Activated naive CD4-positive, alpha-beta T cell treated with Interleukin-2 at 50 U/mL for 16 hours (primary cell): ENCODE measurements around the gene ARID3B.
"Not testable (repeated sequence)": the region's sequence is repeated elsewhere in the genome, so short reads cannot be mapped to it uniquely, and the experiment has no call there.

Source experiments
- DNase-seq: peaks from one replicate; pipeline ENCODE4 v3.0.0-alpha.2; 2020

Gene ARID3B, protein sequence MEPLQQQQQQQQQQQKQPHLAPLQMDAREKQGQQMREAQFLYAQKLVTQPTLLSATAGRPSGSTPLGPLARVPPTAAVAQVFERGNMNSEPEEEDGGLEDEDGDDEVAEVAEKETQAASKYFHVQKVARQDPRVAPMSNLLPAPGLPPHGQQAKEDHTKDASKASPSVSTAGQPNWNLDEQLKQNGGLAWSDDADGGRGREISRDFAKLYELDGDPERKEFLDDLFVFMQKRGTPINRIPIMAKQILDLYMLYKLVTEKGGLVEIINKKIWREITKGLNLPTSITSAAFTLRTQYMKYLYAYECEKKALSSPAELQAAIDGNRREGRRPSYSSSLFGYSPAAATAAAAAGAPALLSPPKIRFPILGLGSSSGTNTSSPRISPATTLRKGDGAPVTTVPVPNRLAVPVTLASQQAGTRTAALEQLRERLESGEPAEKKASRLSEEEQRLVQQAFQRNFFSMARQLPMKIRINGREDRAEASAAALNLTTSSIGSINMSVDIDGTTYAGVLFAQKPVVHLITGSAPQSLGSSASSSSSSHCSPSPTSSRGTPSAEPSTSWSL

DNA sequence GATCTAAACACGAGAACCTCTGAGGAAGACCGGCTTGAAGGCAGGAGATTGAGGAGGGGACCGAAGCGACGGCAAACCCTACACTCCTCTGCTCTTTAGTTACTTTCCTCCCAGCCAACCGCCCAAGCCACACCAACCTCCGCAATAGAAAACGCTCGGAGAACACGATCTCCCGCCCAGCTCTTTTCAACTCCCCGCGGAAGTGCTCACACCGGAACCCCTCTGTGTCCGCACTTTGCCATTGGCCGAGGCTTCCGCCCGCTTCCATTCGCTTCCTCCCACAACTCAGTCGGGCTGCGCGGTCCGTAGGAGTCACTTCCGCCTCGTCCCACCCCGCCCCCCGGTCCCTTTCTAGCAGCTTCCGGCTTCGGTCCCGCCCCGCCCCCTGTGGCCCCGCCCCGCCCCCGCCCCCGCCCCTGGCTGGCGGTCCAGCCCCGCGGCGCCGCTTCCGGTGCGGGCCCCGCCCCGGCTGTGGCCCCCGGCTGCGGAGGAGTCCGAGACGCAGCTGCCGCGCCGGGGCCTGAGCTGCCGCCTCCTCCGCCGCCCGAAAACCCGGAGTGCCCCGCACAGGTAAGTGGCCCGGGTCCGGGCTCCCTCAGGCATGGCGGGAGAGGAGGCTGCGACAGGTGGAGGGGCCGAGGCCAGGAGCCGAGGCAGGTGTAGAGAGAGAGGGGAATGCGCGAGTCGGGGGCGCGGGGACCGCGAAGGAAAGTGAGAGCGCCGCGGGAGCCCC is at the start of gene ARID3B:
TSS of gene ARID3B (plus strand) at position 460 of the 733 bp plus-strand sequence. CDS start 2,717 bp downstream, outside the sequence.
- DNase-seq = peak; percentile 96

DNA sequence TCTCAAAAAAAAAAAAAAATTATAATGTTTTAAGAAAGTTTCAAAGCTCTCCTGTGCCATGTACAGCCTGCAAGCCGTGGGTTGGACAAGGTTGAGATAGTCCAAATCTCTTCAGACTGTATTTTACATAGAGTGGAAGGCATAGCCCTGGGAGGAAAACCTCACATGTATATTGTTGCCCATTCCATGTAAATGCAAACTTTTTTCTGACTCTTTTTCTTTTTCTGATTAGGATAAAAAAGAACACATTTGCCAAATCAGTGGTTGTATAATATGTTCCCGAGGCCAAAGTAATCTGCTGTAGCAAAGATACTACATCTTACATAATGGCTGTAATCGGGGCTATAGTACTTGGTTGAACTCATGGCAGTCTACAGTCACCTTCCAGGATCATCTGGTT is 44.4 kb upstream of the ARID3B start:
- no peak for DNase-seq

DNA sequence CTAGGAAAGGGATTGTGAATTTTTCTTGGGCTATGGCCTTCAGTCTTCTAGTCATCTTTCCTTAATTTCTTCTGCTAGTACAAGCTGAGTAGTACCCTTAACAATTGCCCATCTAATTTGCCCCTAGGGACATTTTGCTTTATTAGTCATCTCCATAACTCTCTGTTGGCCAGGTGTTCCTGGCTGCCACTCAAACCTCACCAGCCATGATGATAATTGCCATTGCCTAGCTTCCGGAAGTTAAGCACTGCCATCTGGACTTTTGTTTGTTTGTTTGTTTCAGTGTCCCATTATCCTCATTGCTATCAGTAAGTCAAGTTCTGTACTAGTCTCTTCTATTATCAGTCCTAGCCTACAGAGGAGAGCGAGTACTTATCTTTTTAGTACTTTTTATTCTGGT is 43.4 kb upstream of the ARID3B start:
- no peak for DNase-seq

DNA sequence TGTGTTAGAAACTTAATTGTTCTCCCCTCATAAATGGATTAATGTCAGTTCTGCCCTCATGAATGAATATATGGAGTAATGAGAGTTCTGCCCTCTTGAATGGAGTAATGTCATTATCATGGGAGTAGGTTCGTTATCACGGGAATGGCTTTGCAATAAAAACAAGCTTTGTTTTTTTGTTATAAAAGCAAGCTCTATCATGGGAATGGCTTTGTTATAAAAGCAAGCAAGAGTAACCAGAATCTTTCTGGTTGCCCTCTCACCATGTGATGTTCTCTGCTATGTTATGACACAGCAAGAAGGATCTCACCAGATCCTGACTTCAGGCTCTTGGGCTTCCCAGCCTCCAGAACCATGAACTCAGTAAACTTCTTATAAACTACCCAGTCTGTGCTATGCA is 41.7 kb upstream of the ARID3B start:
- DNase-seq = no peak

DNA sequence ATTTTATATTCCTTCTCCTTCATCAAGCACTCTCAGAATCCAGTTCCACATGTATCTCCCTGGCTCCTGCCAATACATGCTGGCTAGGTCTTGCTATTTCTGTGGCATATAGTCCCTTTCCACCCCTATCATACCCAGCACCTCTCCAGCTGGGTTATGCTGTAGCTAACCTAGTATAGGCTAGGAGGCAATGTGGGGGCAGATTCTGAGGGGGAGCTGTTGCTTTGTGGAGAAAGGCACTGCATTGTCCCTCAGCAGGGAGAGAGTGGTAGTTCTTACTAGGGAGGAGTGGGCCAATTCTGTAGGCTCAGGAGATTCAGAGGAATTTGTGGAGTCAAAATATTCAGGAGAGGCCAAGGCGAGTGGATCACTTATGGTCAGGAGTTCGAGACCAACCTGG is 40.6 kb upstream of the ARID3B start:
- DNase-seq = no peak

DNA sequence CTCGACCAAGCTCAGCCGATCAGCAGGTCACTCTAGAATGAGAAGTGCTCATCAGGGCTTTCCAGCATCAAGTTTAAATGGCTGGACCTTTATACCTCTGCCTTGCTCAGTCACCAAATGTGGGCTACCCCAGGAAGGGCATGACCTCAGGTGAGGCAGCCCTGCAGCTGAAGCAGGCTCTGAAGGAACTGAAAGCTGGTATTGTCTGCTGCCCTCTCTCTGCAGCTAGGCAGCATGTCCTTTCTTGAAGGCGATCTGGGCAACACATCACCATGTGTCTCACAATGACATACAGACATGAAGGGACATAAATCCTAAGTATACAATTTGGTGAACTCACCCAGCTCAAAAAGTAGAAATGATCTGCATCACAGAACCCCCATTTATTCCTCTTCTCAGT is 38.7 kb upstream of the ARID3B start:
- no peak for DNase-seq

DNA sequence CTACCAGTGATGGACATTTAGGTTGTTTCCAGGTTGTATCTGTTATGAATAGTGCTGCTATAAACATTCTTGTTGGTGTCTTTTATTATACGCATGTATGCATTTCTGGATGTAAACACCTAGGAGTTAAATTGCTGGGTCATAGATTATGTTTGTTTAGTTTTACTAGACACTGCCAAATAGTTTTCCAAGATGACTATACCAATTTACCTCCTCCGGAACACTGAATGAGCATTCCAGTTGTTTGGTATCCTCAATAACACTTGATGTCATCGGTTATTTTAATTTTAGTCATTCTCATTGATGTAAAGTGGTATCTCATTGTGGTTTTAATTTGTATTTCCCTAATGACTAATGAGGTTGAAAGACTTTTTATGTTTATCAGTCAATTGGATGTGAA is 36.6 kb upstream of the ARID3B start:
- no peak for DNase-seq

DNA sequence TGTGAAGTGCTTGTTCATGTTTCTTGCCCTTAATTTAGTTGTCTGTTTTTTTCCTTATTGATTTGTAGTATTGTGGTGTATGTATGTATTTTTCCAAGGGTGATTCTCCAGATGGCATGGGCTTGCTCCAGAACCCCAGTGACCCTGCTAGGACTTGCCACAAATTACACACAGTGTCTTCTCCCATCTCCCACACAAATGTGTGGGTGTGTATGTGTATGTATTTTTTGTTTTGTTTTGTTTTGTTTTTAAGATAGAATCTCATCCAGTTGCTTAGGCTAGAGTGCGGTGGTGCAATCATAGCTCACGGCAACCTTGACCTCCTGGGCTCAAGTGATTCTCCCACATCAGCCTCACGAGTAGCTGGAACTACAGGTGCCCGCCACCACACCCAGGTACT is 36.2 kb upstream of the ARID3B start:
- DNase-seq = no peak

DNA sequence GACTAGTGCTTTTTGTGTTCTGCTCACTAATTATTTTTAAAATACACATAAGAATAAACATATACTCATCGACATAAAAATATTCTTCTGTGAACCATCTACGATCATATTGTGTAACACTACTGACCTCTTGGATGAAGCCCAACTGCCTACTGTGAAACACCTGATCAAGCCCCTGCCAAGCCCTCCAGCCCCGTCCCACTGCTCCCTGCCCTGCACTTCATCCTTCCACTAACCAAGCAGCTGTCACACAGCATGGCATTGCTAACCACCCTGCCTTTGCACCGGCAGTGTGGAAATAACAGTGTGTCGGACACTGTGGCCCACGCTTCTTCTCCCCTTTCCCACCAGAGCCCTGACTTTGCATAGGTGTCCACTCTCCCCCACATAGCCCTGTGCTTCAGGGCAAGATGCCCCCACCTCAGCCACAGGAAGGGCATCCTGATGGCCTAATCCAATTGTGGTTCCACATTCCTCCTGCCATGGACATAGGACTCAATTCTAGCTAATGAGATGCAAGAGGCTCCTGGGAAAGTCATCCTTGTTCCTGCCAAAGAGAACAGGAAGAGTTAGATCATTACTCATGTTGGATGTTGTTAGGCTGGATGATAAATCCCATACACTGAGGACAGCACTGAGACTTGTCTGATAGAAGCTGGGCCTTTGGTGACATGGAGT is 35.0 kb upstream of the ARID3B start:
- no peak for DNase-seq

DNA sequence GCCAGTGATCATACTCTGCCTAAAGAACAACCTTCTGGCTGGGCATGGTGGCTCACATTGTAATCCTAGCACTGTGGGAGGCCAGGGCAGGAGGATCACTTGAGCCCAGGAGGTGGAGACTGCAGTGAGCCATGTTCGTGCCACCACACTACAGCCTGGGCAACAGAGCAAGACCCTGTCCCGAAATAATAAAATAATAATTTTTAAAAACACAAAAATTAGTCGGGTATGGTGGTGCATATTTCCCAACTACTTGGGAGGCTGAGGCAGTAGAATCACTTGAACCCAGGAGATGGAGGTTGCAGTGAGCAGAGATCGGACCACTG is 34.5 kb upstream of the ARID3B start:
- DNase-seq = no peak

DNA sequence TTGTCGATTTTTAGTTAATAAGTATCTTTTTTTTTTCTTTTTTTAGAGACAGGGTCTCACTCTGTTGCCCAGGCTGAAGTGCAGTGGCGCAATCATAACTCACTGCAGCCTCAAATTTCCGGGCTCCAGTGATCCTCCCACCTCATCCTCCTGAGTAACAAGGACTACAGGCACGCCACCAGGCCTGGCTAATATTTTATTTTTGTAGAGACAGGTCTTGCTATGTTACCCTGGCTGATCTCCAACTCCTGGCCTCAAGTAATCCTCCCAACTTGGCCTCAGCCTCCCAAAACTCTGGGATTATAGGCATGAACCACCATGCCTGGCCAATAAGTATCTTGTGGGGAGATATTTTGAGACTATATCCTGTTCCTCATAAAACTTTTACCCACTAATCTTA is 29.4 kb upstream of the ARID3B start:
- DNase-seq = no peak

DNA sequence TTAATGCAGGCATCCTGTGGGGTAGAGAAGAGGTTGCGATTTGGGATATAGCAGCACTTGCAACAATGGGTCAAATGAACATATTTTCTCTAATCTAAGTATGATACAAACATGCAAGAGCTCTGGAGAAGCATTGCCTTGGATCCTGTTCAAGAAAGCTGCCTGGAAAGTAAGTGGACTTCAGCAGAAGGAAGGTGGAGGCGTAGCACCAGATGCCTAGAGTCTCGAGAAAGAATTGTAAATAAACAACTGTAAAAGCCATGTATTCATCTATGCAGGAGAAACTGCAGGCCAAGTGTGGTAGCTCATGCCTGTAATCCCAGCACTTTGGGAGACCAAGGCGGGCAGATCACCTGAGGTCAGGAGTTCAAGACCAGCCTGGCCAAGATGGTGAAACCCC is 27.0 kb upstream of the ARID3B start:
- DNase-seq = not testable (repeated sequence)

DNA sequence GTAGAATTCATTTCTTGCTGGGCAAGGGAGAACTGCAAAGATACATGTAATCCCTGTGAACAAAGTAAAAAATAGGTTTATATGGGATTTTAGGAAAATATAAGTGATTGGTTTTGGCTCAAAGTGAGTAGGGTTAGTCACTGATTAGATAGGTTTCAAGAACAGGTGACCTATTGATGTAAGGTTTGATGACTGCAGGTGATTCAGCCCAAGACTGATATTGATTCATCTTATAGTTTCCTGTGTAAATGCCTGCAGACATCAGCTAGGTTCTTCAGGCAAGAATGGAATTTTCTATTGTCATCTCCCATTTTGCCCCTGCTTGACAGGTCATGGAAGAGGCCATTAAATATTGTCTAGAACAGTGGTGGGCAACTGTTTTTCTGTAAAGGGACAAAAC is 23.9 kb upstream of the ARID3B start:
- DNase-seq = no peak

DNA sequence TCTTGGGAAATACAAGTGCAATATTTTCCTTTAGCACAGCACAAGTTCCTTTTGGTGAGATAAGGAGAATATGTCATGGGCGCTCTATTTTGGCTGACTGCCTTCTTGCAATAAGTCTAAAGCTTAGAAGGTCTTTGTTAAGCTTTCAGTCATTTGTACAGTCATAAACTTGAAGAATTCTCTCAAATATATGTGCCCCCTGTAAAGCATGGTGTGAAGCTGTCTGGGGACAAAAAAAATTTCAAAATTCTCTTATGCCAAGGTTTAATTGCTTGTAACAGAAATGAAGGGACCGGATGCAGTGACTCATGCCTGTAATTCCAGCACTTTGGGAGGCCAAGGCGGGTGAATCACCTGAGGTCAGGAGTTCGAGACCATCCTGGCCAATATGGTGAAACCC is 21.7 kb upstream of the ARID3B start:
- DNase-seq = no peak

DNA sequence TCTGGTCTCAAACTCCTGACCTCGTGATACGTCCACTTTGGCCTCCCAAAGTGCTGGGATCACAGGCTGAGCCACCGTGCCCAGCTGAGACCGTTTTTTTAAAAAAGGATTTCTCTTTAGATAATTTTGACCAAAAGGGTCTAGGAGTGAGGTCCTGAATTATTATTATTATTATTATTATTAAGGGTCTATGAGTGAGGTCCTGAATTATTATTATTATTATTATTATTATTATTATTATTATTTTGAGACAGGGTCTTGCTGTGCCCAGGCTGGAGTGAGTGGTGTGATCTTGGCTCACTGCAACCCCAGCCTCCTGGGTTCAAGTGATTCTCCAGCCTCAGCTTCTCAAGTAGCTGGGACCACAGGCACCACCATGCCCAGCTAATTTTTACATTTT is 20.6 kb upstream of the ARID3B start:
- no peak for DNase-seq

DNA sequence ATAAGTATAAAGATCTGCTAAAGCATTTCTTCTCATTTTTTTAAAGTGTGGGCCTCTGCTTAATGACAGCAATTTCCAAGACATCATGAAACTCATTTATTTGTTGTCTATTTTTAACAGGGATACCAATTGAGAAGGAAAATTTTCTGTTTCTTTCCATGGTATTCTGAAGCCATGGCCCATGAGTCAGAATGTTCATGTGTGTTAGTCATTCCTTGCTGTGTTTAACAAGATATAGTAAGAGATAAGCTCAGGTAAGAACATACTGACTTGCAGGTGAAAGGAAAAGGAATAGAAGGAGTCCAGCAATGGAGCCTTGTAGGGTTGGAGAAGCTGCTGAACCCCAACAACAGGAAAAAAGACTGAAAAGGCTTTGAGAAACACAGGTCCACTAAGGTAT is 17.0 kb upstream of the ARID3B start:
- no peak for DNase-seq

DNA sequence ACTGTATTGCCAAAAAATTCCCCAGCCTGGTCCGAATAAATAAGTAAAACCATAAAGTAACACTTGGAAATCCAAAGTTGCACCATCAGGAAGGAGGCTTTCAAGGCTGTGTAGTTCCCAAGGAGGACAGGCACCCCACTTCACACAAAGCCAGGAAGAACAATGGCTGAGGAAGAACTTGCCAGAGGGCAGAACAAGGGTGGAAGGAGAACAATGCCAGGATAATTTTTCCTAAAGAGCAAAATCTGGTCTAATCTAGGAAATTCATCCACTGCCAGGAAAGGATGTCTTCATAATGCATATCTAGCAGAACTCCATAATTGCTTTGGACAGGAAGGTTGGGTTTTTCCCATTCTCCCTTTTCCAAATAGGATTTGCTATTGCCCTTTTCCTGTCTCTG is 15.7 kb upstream of the ARID3B start:
- no peak for DNase-seq

DNA sequence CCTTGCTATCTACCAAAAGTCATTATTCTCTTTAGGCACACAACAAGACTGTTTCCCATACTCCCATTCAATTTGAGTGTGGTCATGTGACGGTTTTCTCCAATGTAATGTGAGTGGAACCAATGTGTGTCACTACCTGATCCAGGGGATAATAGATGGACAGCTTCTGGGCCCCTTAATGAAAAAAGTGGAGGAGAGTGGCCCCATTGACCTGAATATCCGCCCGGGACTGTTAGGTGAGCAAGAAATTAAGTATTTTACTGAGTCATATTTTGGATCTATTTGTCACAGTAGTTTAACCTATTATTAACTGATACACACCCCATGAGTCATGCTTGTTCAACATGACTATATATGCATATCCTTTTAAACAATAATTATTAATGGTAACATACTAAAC is 15.1 kb upstream of the ARID3B start:
- DNase-seq = no peak

DNA sequence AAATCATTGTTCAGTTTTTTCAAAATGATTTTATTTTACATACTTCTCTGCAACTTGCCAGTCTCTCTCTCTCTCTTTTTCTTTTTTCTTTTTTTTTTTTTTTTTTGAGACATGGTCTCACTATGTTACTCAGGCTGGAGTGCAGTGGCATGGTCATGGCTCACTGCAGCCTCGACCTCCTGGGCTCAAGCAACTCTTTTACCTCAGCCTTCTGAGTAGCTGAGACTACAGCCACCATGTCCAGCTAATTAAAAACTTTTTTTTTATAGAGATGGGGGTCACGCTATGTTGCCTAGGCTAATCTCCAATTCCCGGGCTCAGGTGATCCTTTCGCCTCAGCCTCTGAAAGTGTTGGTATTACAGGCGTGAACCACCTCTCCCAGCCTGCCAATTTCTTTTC is 12.1 kb upstream of the ARID3B start:
- DNase-seq = no peak

DNA sequence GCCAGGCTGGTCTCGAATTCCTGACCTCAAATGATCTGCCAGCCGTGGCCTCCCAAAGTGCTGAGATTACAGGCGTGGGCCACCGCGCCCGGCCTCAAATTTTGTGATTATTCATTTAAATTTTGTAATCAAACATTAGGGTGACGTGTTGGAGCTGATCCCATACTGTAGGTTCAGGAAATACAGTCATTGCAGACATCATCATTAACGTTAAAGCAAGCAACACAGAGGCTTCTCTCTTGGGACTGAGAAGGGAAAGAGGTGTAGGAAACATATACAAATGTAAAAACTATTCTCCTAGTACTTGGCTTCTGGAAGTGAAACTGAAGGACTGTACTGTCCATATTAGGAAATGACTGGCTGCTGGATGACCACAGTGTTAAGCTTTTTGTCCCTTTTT is 11.1 kb upstream of the ARID3B start:
- DNase-seq = no peak

DNA sequence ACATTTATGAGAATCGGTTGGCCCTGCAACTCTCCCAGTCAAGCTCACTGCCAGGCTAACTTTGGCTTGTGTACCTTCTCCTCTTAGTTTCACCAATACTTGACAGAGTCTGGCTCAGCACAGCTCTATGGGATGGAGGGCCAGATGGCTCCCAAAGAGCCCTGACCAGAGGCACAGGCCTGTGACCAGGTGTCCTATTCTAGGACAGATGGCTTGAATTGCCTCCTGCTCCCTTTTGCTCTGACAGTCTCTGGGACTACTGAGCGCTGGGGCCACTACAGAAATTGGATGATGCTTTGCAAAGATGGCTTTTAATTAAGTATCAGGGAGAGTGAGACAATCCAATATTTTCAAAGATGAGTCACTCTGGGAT is 10.3 kb upstream of the ARID3B start:
- DNase-seq = no peak

DNA sequence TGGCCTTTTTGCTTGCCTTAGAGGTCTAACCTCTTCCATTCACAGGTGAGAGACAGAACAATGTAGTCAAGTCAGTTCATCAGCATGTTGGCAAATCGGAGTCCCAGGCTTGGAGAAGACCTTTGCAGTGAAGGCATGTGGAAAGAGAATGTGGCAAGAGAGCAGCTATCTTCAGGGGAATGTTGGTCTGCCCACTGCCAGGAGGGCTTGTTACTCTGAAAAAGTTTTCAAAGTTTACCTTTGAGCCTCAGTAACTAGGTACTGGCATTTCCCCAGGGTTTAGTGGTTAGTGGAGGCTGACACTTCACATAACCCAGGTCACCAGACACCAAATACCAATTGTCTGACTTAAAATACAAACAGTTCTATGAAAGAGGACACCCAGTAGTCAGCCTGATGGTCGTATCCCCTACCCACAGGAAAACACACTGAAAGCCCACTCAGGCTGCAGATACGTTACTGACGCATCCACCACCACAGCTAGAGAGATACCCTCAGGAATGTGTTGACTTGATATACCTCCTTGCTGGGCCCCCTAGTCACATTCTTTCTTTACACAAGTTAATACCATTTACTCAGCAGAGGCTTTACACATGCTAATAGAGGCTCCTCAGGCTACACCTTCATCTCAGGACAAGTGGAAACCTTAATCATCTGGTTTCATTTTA is 9.7 kb upstream of the ARID3B start:
- no peak for DNase-seq

DNA sequence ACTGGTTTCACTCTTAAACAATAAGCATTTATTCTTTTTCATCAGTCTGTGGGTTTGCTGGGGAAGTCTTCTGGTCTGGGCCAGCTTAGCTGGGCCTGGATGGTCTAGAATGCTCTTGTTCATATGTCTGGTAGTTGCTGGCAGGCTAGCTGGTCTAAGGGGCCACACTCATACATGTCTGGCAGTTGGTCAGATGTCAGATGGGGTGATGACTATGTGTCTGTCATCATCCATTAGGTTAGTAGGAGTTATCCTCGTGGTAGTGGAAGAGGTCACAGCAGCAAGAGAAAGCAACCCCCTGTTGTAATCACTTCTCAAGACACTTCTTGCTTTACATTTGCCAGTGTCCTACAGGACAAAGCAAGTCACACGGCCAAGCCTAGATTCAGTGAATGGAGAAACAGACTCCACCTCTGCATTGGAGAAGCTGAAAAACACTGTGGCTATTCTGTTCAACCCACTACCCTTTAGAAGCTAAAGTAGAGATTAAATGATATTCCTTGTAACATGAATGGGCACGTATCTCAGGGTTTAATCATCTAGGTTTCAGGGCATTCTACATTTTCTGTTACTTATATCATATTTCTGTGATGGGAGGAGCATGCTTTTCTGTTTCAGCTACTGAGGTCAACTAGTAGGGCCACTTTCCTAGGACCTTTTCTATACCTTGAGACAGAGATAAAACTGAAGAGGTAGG is 5.5 kb upstream of the ARID3B start:
- DNase-seq = no peak
